K562 (cell line): ENCODE results near the gene RHOF. TPM values are rescaled to one million over a fixed set of nuclear protein-coding genes. Genes with fewer than 3 reads are reported as not detected.

ENCODE experiments used
- CEBPB ChIP-seq: fragments of 450-650 bp; IDR thresholded peaks from 2 replicates; pipeline ENCODE4 v1.6.1; 2016; ENCODE audit warnings: missing genetic modification characterization, missing compliant biosample characterization
- CUX1 ChIP-seq: fragments of 200-800 bp; sonication (Bioruptor generic); IDR thresholded peaks from 2 replicates; pipeline ENCODE4 v1.6.1; 2016; ENCODE audit warnings: missing genetic modification characterization, missing compliant biosample characterization
- HDGF ChIP-seq: fragments of 450-650 bp; IDR thresholded peaks from 2 replicates; pipeline ENCODE4 v1.6.1; 2016
- LARP7 ChIP-seq: fragments of 450-650 bp; IDR thresholded peaks from 2 replicates; pipeline ENCODE4 v1.6.1; 2016
- LCOR ChIP-seq: sonication (generic); formaldehyde crosslinking; IDR thresholded peaks from 2 replicates; pipeline ENCODE4 v1.8.0; 2022; ENCODE audit warnings: mild to moderate bottlenecking, missing genetic modification reagents
- MAFF ChIP-seq: IDR thresholded peaks from 2 replicates; pipeline ENCODE4 v1.6.1; 2012; ENCODE audit warnings: low read length, improper control_type of control experiment
- SMAD4 ChIP-seq: fragments of 250-450 bp; sonication (Bioruptor Pico); conservative IDR thresholded peaks from 2 replicates; pipeline ENCODE4 v1.8.0; 2021; ENCODE audit warnings: inconsistent platforms, mild to moderate bottlenecking, moderate library complexity
- TFAP4 ChIP-seq: sonication (generic); formaldehyde crosslinking; IDR thresholded peaks from 2 replicates; pipeline ENCODE4 v1.8.0; 2022; ENCODE audit warnings: missing genetic modification reagents, mild to moderate bottlenecking, moderate library complexity, borderline replicate concordance
- UBTF ChIP-seq, 2 experiments: IDR thresholded peaks; 2 replicates each; pipeline ENCODE4 v1.6.1; 2012; ENCODE audit warnings: improper control_type of control experiment in 2 of 2, low read depth in 2 of 2, low read length in 2 of 2, borderline replicate concordance in 1 of 2
- ZFP36 ChIP-seq: fragments of 150-350 bp; IDR thresholded peaks from 2 replicates; pipeline ENCODE4 v1.6.1; 2018; ENCODE audit warnings: low read length, low read depth; ENCODE audit not compliant: partially characterized antibody
- ZKSCAN3 ChIP-seq: fragments of 250-450 bp; sonication (Bioruptor Pico); IDR thresholded peaks from 2 replicates; pipeline ENCODE4 v1.4.0; 2020
- ZNF232 ChIP-seq: sonication (generic); formaldehyde crosslinking; IDR thresholded peaks from 2 replicates; pipeline ENCODE4 v1.8.0; 2022; ENCODE audit warnings: mild to moderate bottlenecking, missing genetic modification reagents
- ZNF24 ChIP-seq: fragments of 450-650 bp; IDR thresholded peaks from 2 replicates; pipeline ENCODE4 v1.6.1; 2016
- ZNF280B ChIP-seq: fragments of 250-450 bp; sonication (Bioruptor Pico); IDR thresholded peaks from 2 replicates; pipeline ENCODE4 v1.5.1; 2021; ENCODE audit warnings: mild to moderate bottlenecking
- ZNF398 ChIP-seq: fragments of 250-450 bp; sonication (Bioruptor Pico); IDR thresholded peaks from 2 replicates; pipeline ENCODE4 v1.8.0; 2021; ENCODE audit warnings: moderate library complexity, mild to moderate bottlenecking, inconsistent platforms
- polyA plus RNA-seq, 8 experiments: library from polyadenylated mRNA; depleted of rRNA in 4 of 8; stranded (reverse) in 5 of 8; unstranded in 3 of 8; fragments of >200 nt; fragmentation: Nextera tagmentation in 2 of 8; fragmentation: Illumina TruSeq in 1 of 8; extraction: Ambion mirVana in 2 of 8; extraction: Trizol in 1 of 8; gene quantifications; 2 replicates each; pipeline versions ENCODE4 v1.2.1 to v1.2.3, GENCODE V29; 2011 to 2014; ENCODE audit warnings: inconsistent platforms in 1 of 8, missing spikeins in 1 of 8
- total RNA-seq, 7 experiments: library from RNA; depleted of rRNA in 6 of 7; stranded (reverse); fragments of >200 nt in 6 of 7; fragmentation: Illumina TruSeq in 2 of 7; extraction: Trizol in 2 of 7; gene quantifications; 2 replicates each; pipeline versions ENCODE4 v1.2.1 to v1.2.3, GENCODE V29; 2011 to 2021; ENCODE audit warnings: low replicate concordance in 1 of 7

The RHOF gene
- total and polyA plus RNA-seq, 9 of the 15 experiments (the other 6 are each of a cell fraction or from before 2014, with no cell fraction given) = 0.13 to 10.1 (median 4.0) TPM

GRCh38 chr12:121812921-121813896 lies 19.7 kb upstream of the RHOF start (continued):
- TF ChIP-seq ZNF24 (0 out of 2 replicates have a peak, but pooled peaks have one; percentile 50), ZKSCAN3 (CRISPR knock-in tag) (no peak), CUX1 (CRISPR knock-in tag) (no peak), ZNF398 (CRISPR knock-in tag) (no peak), LARP7 (no peak), UBTF (IDR thresholded peaks at IDR 0.05; ENCODE audit: borderline replicate concordance in 1 of 2, low read depth in 2 of 2, low read length in 2 of 2) (no peak), CEBPB (tag) (peak; percentile 48; the same call in 1 of the 2 replicates), MAFF (no peak), HDGF (no peak), SMAD4 (CRISPR knock-in tag) (no peak), TFAP4 (CRISPR knock-in tag) (0 out of 2 replicates have a peak, but pooled peaks have one; percentile 13), ZFP36 (peak; percentile 69), ZNF232 (no peak), LCOR (CRISPR knock-in tag) (no peak), ZNF280B (no peak)
